Stomach smooth muscle (tissue), 2 donors: Measurements from ENCODE around the gene PLD5.
A peak's percentile ranks its signal among the peaks of the same experiment; 100 is the strongest.

ENCODE experiments used
- H3K27ac ChIP-seq: one replicate; pipeline ENCODE4 v1.7.0; 2013; ENCODE audit warnings: mild to moderate bottlenecking, low read length, inconsistent platforms
- H3K27me3 ChIP-seq, 2 donors: one replicate each; pipeline ENCODE4 v1.7.0; 2013; ENCODE audit warnings: low read length in 2 of 2; ENCODE audit not compliant: insufficient read depth in 2 of 2, control insufficient read depth in 1 of 2
- H3K36me3 ChIP-seq, 2 donors: one replicate each; pipeline ENCODE4 v1.7.0; 2013; ENCODE audit warnings: low read length in 2 of 2; ENCODE audit not compliant: control insufficient read depth in 2 of 2, insufficient read depth in 2 of 2
- H3K4me1 ChIP-seq: one replicate; pipeline ENCODE4 v1.7.0; 2013; ENCODE audit warnings: low read length; ENCODE audit not compliant: control insufficient read depth, insufficient read depth
- H3K4me3 ChIP-seq, 2 donors: one replicate each; pipeline ENCODE4 v1.7.0; 2013; ENCODE audit warnings: low read length in 2 of 2
- H3K9ac ChIP-seq, 2 donors: one replicate each; pipeline ENCODE4 v1.7.0; 2013; ENCODE audit warnings: low read length in 2 of 2, mild to moderate bottlenecking in 1 of 2
- H3K9me3 ChIP-seq, 2 donors: one replicate each; pipeline ENCODE4 v1.7.0; 2013; ENCODE audit warnings: low read length in 2 of 2; ENCODE audit not compliant: control insufficient read depth in 2 of 2
- donor health status: healthy.
- donor health status: Pancreatic carcinoma.

PLD5 gene

GRCh38 chr1:242542271-242542670 lies 17.8 kb upstream of the PLD5 start:
- no peak overlapping the region for H3K27ac ChIP-seq
- no peak overlapping the region for H3K4me3 ChIP-seq
- no peaks in the 10 kb centered on the region for H3K36me3 ChIP-seq
- H3K27me3 ChIP-seq = peaks cover 0 to 2% of the 10 kb centered on the region in 2 donors
- H3K4me1 ChIP-seq = no peaks in the 10 kb centered on the region
- H3K9ac ChIP-seq = no peak overlapping the region
- no peaks in the 10 kb centered on the region for H3K9me3 ChIP-seq

- Histone ChIP-seq H3K36me3 (no peaks in the 10 kb centered on the region), H3K27me3 (peaks cover 0 to 4% of the 10 kb centered on the region in 2 donors), H3K4me1 (no peaks in the 10 kb centered on the region), H3K27ac (no peak overlapping the region), H3K9me3 (no peaks in the 10 kb centered on the region), H3K4me3 (no peak overlapping the region), H3K9ac (no peak overlapping the region)
Observed at GRCh38 chr1:242535986-242536385, 11.5 kb upstream of the PLD5 start.

GRCh38 chr1:242534753-242535152 lies 10.3 kb upstream of the PLD5 start:
- Histone ChIP-seq H3K27ac (no peak overlapping the region), H3K36me3 (no peaks in the 10 kb centered on the region), H3K27me3 (peaks cover 2 to 4% of the 10 kb centered on the region in 2 donors), H3K4me3 (no peak overlapping the region), H3K9me3 (no peaks in the 10 kb centered on the region), H3K4me1 (no peaks in the 10 kb centered on the region), H3K9ac (no peak overlapping the region)

GRCh38 chr1:242530761-242531160 lies 6.3 kb upstream of the PLD5 start:
- Histone ChIP-seq H3K4me1 (no peaks in the 10 kb centered on the region), H3K9me3 (no peaks in the 10 kb centered on the region), H3K9ac (no peak overlapping the region), H3K4me3 (no peak overlapping the region), H3K27ac (no peak overlapping the region), H3K27me3 (peaks cover 5 to 9% of the 10 kb centered on the region in 2 donors), H3K36me3 (no peaks in the 10 kb centered on the region)

GRCh38 chr1:242525769-242526168 lies 1.3 kb upstream of the PLD5 start:
- Histone ChIP-seq H3K27me3 (peaks cover 27 to 33% of the 10 kb centered on the region in 2 donors), H3K27ac (no peak overlapping the region), H3K9me3 (no peaks in the 10 kb centered on the region), H3K4me3 (no peak overlapping the region), H3K4me1 (peaks cover 14% of the 10 kb centered on the region), H3K9ac (no peak overlapping the region), H3K36me3 (no peaks in the 10 kb centered on the region)

GRCh38 chr1:242525360-242525722 lies 844 bp upstream of the PLD5 start:
- peaks cover 27 to 33% of the 10 kb centered on the region in 2 donors for H3K27me3 ChIP-seq
- no peaks in the 10 kb centered on the region for H3K9me3 ChIP-seq
- no peak overlapping the region for H3K9ac ChIP-seq
- no peak overlapping the region for H3K27ac ChIP-seq
- H3K4me3 ChIP-seq = peak overlapping the region; percentile 43 to 63
- H3K36me3 ChIP-seq = no peaks in the 10 kb centered on the region
- peaks cover 14% of the 10 kb centered on the region for H3K4me1 ChIP-seq

GRCh38 chr1:242523719-242524570 lies 552 bp downstream of the PLD5 start:
- H3K27me3 ChIP-seq = peaks cover 29% of the 10 kb centered on the region in 2 donors
- no peak overlapping the region for H3K9ac ChIP-seq

GRCh38 chr1:242522996-242523718 lies 1.3 kb downstream of the PLD5 start:
- H3K27me3 ChIP-seq = peaks cover 29% of the 10 kb centered on the region in 2 donors

More at GRCh38 chr1:242523719-242524570, 552 bp downstream of the PLD5 start:
- Histone ChIP-seq H3K27ac (no peak overlapping the region), H3K9me3 (no peaks in the 10 kb centered on the region), H3K4me3 (peak overlapping the region; percentile 43 to 62), H3K4me1 (peaks cover 14% of the 10 kb centered on the region), H3K36me3 (no peaks in the 10 kb centered on the region)

GRCh38 chr1:242522304-242522945 lies 2.1 kb downstream of the PLD5 start:
- Histone ChIP-seq H3K4me3 (peak overlapping the region in 1 of 2 donors; percentile 31), H3K27me3 (peaks cover 29% of the 10 kb centered on the region in 2 donors), H3K36me3 (no peaks in the 10 kb centered on the region), H3K9me3 (no peaks in the 10 kb centered on the region), H3K9ac (no peak overlapping the region), H3K4me1 (peaks cover 14% of the 10 kb centered on the region), H3K27ac (no peak overlapping the region)

More at GRCh38 chr1:242522996-242523718, 1.3 kb downstream of the PLD5 start:
- Histone ChIP-seq H3K36me3 (no peaks in the 10 kb centered on the region), H3K9me3 (no peaks in the 10 kb centered on the region), H3K4me1 (peaks cover 14% of the 10 kb centered on the region), H3K9ac (no peak overlapping the region), H3K27ac (no peak overlapping the region), H3K4me3 (peak overlapping the region in 1 of 2 donors; percentile 62)

- Histone ChIP-seq H3K36me3 (no peaks in the 10 kb centered on the region), H3K9ac (no peak overlapping the region), H3K9me3 (no peaks in the 10 kb centered on the region), H3K4me3 (no peak overlapping the region), H3K4me1 (no peaks in the 10 kb centered on the region), H3K27me3 (peaks cover 0 to 5% of the 10 kb centered on the region in 2 donors), H3K27ac (no peak overlapping the region)
Observed at GRCh38 chr1:242515555-242515954, 8.9 kb downstream of the PLD5 start.
